ENCODE measurements around the gene GIGYF2.

The GIGYF2 gene

GRCh38 chr2:232750135-232750671 lies 53.1 kb downstream of the GIGYF2 start:
- no peak for DNase-seq (ENCODE audit: low spot score)
- Histone ChIP-seq H3K27ac (no peak overlapping the region), H3K4me3 (no peak overlapping the region)
- TF ChIP-seq CTCF (IDR thresholded peaks at IDR 0.05) = no peak

- Histone ChIP-seq H3K27ac (no peak overlapping the region), H3K4me3 (no peak overlapping the region)
- TF ChIP-seq CTCF (IDR thresholded peaks at IDR 0.05) = no peak
- DNase-seq (ENCODE audit: low spot score) = no peak
Observed at GRCh38 chr2:232757905-232758304, 60.8 kb downstream of the GIGYF2 start.

- Histone ChIP-seq H3K27ac (no peak overlapping the region), H3K4me3 (no peak overlapping the region)
- no peak for DNase-seq (ENCODE audit: low spot score)
- TF ChIP-seq CTCF (IDR thresholded peaks at IDR 0.05) = no peak
Observed at GRCh38 chr2:232761301-232761907, 64.3 kb downstream of the GIGYF2 start.

- no peak for DNase-seq (ENCODE audit: low spot score)
- no peak for TF ChIP-seq CTCF (IDR thresholded peaks at IDR 0.05)
- H3K4me3 ChIP-seq = no peak overlapping the region
- H3K27ac ChIP-seq = no peak overlapping the region
Observed at GRCh38 chr2:232767866-232768265, 70.7 kb downstream of the GIGYF2 start.

- H3K4me3 ChIP-seq = no peak overlapping the region
- H3K27ac ChIP-seq = no peak overlapping the region
- no peak for DNase-seq (ENCODE audit: low spot score)
- no peak for TF ChIP-seq CTCF (IDR thresholded peaks at IDR 0.05)
Observed at GRCh38 chr2:232770207-232770606, 73.1 kb downstream of the GIGYF2 start.

GRCh38 chr2:232771870-232772269 lies 74.7 kb downstream of the GIGYF2 start:
- H3K27ac ChIP-seq = no peak overlapping the region
- no peak overlapping the region for H3K4me3 ChIP-seq
- no peak for TF ChIP-seq CTCF (IDR thresholded peaks at IDR 0.05)
- DNase-seq (ENCODE audit: low spot score) = no peak

GRCh38 chr2:232772531-232772930 lies 75.4 kb downstream of the GIGYF2 start:
- DNase-seq (ENCODE audit: low spot score) = no peak
- no peak overlapping the region for H3K27ac ChIP-seq
- H3K4me3 ChIP-seq = no peak overlapping the region
- TF ChIP-seq CTCF (IDR thresholded peaks at IDR 0.05) = no peak

All from coronary artery (tissue), 2 donors.